WTC11 (cell line): ENCODE results near the gene NUP210. TPM values are rescaled to one million over a fixed set of nuclear protein-coding genes. Genes with fewer than 3 reads are reported as not detected.

Source experiments
- ATAC-seq: fragments of 200-7000 bp; cut with Tn5 transposase; 2 replicates; pipeline ENCODE4 v1.10.0; 2021; ENCODE audit warnings: mild to moderate bottlenecking, moderate library complexity
- CTCF ChIA-PET: fragments of 300-600 bp; sonication (Branson Sonifier 250); formaldehyde crosslinking; loops from one replicate; lab custom pipeline; 2021; ENCODE audit warnings: antibody characterized with exemption; lab: Charles Lee
- POLR2A ChIA-PET: fragments of 350-600 bp; sonication (Branson Sonifier 250); formaldehyde crosslinking; loops from one replicate; lab custom pipeline; 2021; ENCODE audit warnings: antibody characterized with exemption; lab: Charles Lee
- DNase-seq: peaks from one replicate; pipeline ENCODE4 v3.0.0; 2021; ENCODE audit warnings: low spot score
- H3K27ac Mint-ChIP-seq: 2 replicates; pipeline ENCODE4 v1.8.0; 2021; ENCODE audit warnings: mixed read lengths
- H3K27me3 Mint-ChIP-seq: 2 replicates; pipeline ENCODE4 v1.8.0; 2021; ENCODE audit warnings: low read depth, mild to moderate bottlenecking, moderate library complexity, mixed read lengths
- H3K36me3 Mint-ChIP-seq: 2 replicates; pipeline ENCODE4 v1.8.0; 2021; ENCODE audit warnings: mixed read lengths
- H3K4me1 Mint-ChIP-seq: 2 replicates; pipeline ENCODE4 v1.8.0; 2022; ENCODE audit warnings: mixed read lengths
- H3K4me3 Mint-ChIP-seq: 2 replicates; pipeline ENCODE4 v1.8.0; 2021; ENCODE audit warnings: mild to moderate bottlenecking, moderate library complexity, mixed read lengths
- H3K9me3 Mint-ChIP-seq: 2 replicates; pipeline ENCODE4 v1.8.0; 2021; ENCODE audit warnings: mixed read lengths
- ATF6 ChIP-seq: sonication (generic); formaldehyde crosslinking; IDR thresholded peaks from 2 replicates; pipeline ENCODE4 v1.8.1; 2023; ENCODE audit warnings: mild to moderate bottlenecking, missing genetic modification reagents
- E2F5 ChIP-seq: sonication (generic); formaldehyde crosslinking; IDR thresholded peaks from 2 replicates; pipeline ENCODE4 v1.8.1; 2022; ENCODE audit warnings: mild to moderate bottlenecking, moderate library complexity, missing genetic modification reagents
- ETV6 ChIP-seq: sonication (generic); formaldehyde crosslinking; IDR thresholded peaks from 2 replicates; pipeline ENCODE4 v1.8.1; 2022; ENCODE audit warnings: mild to moderate bottlenecking, missing genetic modification reagents
- FOXJ3 ChIP-seq: sonication (generic); formaldehyde crosslinking; IDR thresholded peaks from 2 replicates; pipeline ENCODE4 v1.9.0; 2021; ENCODE audit warnings: missing genetic modification reagents, mild to moderate bottlenecking, borderline replicate concordance
- FOXP1 ChIP-seq: sonication (generic); formaldehyde crosslinking; IDR thresholded peaks from 2 replicates; pipeline ENCODE4 v1.8.0; 2022; ENCODE audit warnings: missing genetic modification reagents, mild to moderate bottlenecking, moderate library complexity, borderline replicate concordance
- HMGA2 ChIP-seq: fragments of 250-450 bp; sonication (Bioruptor Pico); IDR thresholded peaks from 2 replicates; pipeline ENCODE4 v1.4.0; 2021; ENCODE audit warnings: mild to moderate bottlenecking, moderate library complexity
- IRF2 ChIP-seq: sonication (generic); formaldehyde crosslinking; IDR thresholded peaks from 2 replicates; pipeline ENCODE4 v1.8.0; 2022; ENCODE audit warnings: low read depth, missing genetic modification reagents, borderline replicate concordance
- MAX ChIP-seq: sonication (generic); formaldehyde crosslinking; IDR thresholded peaks from 2 replicates; pipeline ENCODE4 v1.8.0; 2022; ENCODE audit warnings: mild to moderate bottlenecking, missing genetic modification reagents
- MYBL2 ChIP-seq: sonication (generic); formaldehyde crosslinking; IDR thresholded peaks from 2 replicates; pipeline ENCODE4 v1.8.1; 2023; ENCODE audit warnings: mild to moderate bottlenecking, moderate library complexity, missing genetic modification reagents
- NFE2L1 ChIP-seq: sonication (generic); formaldehyde crosslinking; IDR thresholded peaks from 2 replicates; pipeline ENCODE4 v1.8.1; 2023; ENCODE audit warnings: missing genetic modification reagents
- NFYB ChIP-seq: sonication (generic); formaldehyde crosslinking; conservative IDR thresholded peaks from 2 replicates; pipeline ENCODE4 v1.8.0; 2022; ENCODE audit warnings: low read depth, missing genetic modification reagents
- NR1H2 ChIP-seq: sonication (generic); formaldehyde crosslinking; IDR thresholded peaks from 2 replicates; pipeline ENCODE4 v1.9.0; 2021; ENCODE audit warnings: mild to moderate bottlenecking, moderate library complexity, missing genetic modification reagents
- NR3C1 ChIP-seq: sonication (generic); formaldehyde crosslinking; conservative IDR thresholded peaks from 2 replicates; pipeline ENCODE4 v1.8.1; 2023; ENCODE audit warnings: low read depth, mild to moderate bottlenecking, missing genetic modification reagents
- RELA ChIP-seq: sonication (generic); formaldehyde crosslinking; IDR thresholded peaks from 2 replicates; pipeline ENCODE4 v1.8.1; 2022; ENCODE audit warnings: missing genetic modification reagents, mild to moderate bottlenecking, borderline replicate concordance
- SMAD3 ChIP-seq: sonication (generic); formaldehyde crosslinking; IDR thresholded peaks from 2 replicates; pipeline ENCODE4 v1.8.0; 2022; ENCODE audit warnings: missing genetic modification reagents, mild to moderate bottlenecking, borderline replicate concordance
- SOX15 ChIP-seq: fragments of 250-450 bp; sonication (Bioruptor Pico); IDR thresholded peaks from 2 replicates; pipeline ENCODE4 v1.9.0; 2021; ENCODE audit warnings: mild to moderate bottlenecking
- ZBTB43 ChIP-seq: sonication (generic); formaldehyde crosslinking; IDR thresholded peaks from 2 replicates; pipeline ENCODE4 v1.8.1; 2023; ENCODE audit warnings: mild to moderate bottlenecking, missing genetic modification reagents
- ZNF232 ChIP-seq: sonication (generic); formaldehyde crosslinking; IDR thresholded peaks from 2 replicates; pipeline ENCODE4 v1.8.0; 2022; ENCODE audit warnings: mild to moderate bottlenecking, missing genetic modification reagents
- ZNF512 ChIP-seq: sonication (generic); formaldehyde crosslinking; IDR thresholded peaks from 2 replicates; pipeline ENCODE4 v1.8.1; 2022; ENCODE audit warnings: missing genetic modification reagents, borderline replicate concordance
- total RNA-seq: library from RNA; stranded (reverse); gene quantifications from 3 replicates; pipeline ENCODE4 v1.2.3, GENCODE V29; 2021

The NUP210 gene
- total RNA-seq, 1 experiment from 2014 or later, result 59.2 TPM

GRCh38 chr3:13324835-13325501 lies 95.2 kb downstream of the NUP210 start (continued):
- TF ChIP-seq NR1H2 (no peak), HMGA2 (CRISPR knock-in tag) (no peak), ZNF512 (no peak), FOXP1 (CRISPR knock-in tag) (no peak)

GRCh38 chr3:13323822-13324221 lies 96.3 kb downstream of the NUP210 start:
- Mint-ChIP-seq H3K27me3 (no peaks in the 10 kb centered on the region), H3K4me1 (no peaks in the 10 kb centered on the region), H3K4me3 (no peak overlapping the region), H3K36me3 (peaks cover 56% of the 10 kb centered on the region), H3K27ac (no peak overlapping the region), H3K9me3 (no peaks in the 10 kb centered on the region)
- ChIA-PET CTCF (interaction anchor here (3.2 kb wide), 1 partner anchor 41 kb away, joined by 10 read pairs; no protein-coding TSS in a partner anchor), POLR2A (no interaction called here)
- ATAC-seq (no peak), DNase-seq (no peak)
- TF ChIP-seq MAX (CRISPR knock-in tag) (no peak), ZNF232 (CRISPR knock-in tag) (no peak), SOX15 (CRISPR knock-in tag) (no peak), ATF6 (no peak), SMAD3 (CRISPR knock-in tag) (no peak), HMGA2 (CRISPR knock-in tag) (no peak), FOXJ3 (CRISPR knock-in tag) (no peak), ZNF512 (no peak), RELA (no peak), E2F5 (CRISPR knock-in tag) (no peak), NFE2L1 (CRISPR knock-in tag) (no peak), FOXP1 (CRISPR knock-in tag) (no peak), NR3C1 (CRISPR knock-in tag) (no peak), MYBL2 (CRISPR knock-in tag) (no peak), ETV6 (no peak), IRF2 (CRISPR knock-in tag) (no peak), ZBTB43 (no peak), NFYB (CRISPR knock-in tag) (no peak)
